Suprapubic skin (tissue), 4 donors: Measurements from ENCODE around the gene KCNH5.

Experiments
- CTCF ChIP-seq, 2 donors: fragments of 200-600 bp in 1 of 2; fragments of 450-650 bp in 1 of 2; sonication (generic) in 1 of 2; IDR thresholded peaks; one replicate each; pipeline ENCODE4 v1.5.1; 2016 to 2019; ENCODE audit warnings: antibody characterized with exemption in 2 of 2, mild to moderate bottlenecking in 1 of 2, moderate library complexity in 1 of 2
- POLR2A ChIP-seq, 2 donors: fragments of 450-650 bp; IDR thresholded peaks; one replicate each; pipeline ENCODE4 v1.6.1; 2017; ENCODE audit warnings: antibody characterized with exemption in 2 of 2, mild to moderate bottlenecking in 2 of 2, moderate library complexity in 2 of 2
- POLR2AphosphoS5 ChIP-seq, 3 donors: sonication (generic); formaldehyde crosslinking; IDR thresholded peaks; one replicate each; pipeline ENCODE4 v1.6.1; 2017; ENCODE audit warnings: antibody characterized with exemption in 3 of 3

GRCh38 chr14:63078569-63078968 lies 33.3 kb upstream of the KCNH5 start:
- TF ChIP-seq CTCF (IDR thresholded peaks at IDR 0.05) (no peak), POLR2AphosphoS5 (IDR thresholded peaks at IDR 0.05) (no peak), POLR2A (IDR thresholded peaks at IDR 0.05) (no peak)
